Vagina (tissue), 2 donors: ENCODE results near the gene PDXDC1.
"Not testable (repeated sequence)": the region's sequence is repeated elsewhere in the genome, so short reads cannot be mapped to it uniquely, and the experiment has no call there.

Experiments used
- CTCF ChIP-seq, 3 experiments: fragments of 450-650 bp in 2 of 3; fragments of 200-600 bp in 1 of 3; sonication (generic) in 1 of 3; IDR thresholded peaks; one replicate each; pipeline ENCODE4 v1.5.1; 2017 to 2019; ENCODE audit warnings: antibody characterized with exemption in 3 of 3, mild to moderate bottlenecking in 2 of 3, moderate library complexity in 2 of 3
- POLR2A ChIP-seq, 2 donors: fragments of 450-650 bp; IDR thresholded peaks; one replicate each; pipeline ENCODE4 v1.6.1; 2017; ENCODE audit warnings: antibody characterized with exemption in 2 of 2, mild to moderate bottlenecking in 2 of 2, moderate library complexity in 2 of 2
- POLR2AphosphoS5 ChIP-seq, 2 donors: sonication (generic); formaldehyde crosslinking; IDR thresholded peaks; one replicate each; pipeline ENCODE4 v1.9.0; 2017; ENCODE audit warnings: antibody characterized with exemption in 2 of 2, mild to moderate bottlenecking in 2 of 2, low read depth in 1 of 2; ENCODE audit not compliant: insufficient read depth in 1 of 2

DNA sequence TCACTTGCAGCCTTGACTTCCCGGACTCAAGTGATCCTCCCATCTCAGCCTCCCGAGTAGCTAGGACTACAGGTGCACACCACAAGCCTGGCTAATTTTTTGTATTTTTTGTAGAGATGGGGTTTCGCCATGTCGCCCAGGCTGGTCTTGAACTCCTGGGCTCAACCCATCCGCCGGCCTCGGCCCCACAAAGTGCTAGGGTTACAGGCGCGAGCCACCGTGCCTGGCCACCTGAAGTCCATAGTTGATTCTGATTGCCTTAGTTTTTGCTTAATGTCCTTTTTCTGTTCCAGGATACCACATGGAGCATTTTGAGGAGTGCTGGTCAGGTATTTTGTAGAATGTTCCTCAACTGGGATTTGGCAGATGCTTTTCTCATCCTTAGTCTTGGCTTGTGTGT, 185.7 kb downstream of the PDXDC1 start:
- TF ChIP-seq CTCF (IDR thresholded peaks at IDR 0.05); POLR2AphosphoS5 (IDR thresholded peaks at IDR 0.05; ENCODE audit: insufficient read depth in 1 of 2, low read depth in 1 of 2); POLR2A (IDR thresholded peaks at IDR 0.05): not testable (repeated sequence)
